ENCODE results near the gene CALML6.

The CALML6 gene

GRCh38 chr1:1892079-1892762 is 22.8 kb upstream of the CALML6 start:
- no peak for DNase-seq

- DNase-seq: no peak
Observed at GRCh38 chr1:1892763-1893120, 22.3 kb upstream of the CALML6 start.

- no peak for DNase-seq
Observed at GRCh38 chr1:1893291-1893985, 21.6 kb upstream of the CALML6 start.

GRCh38 chr1:1893997-1894353 is 21.1 kb upstream of the CALML6 start:
- no peak for DNase-seq

- DNase-seq: no peak
Observed at GRCh38 chr1:1894354-1895059, 20.6 kb upstream of the CALML6 start.

GRCh38 chr1:1895060-1895418 is 20.0 kb upstream of the CALML6 start:
- no peak for DNase-seq

- no peak for DNase-seq
Observed at GRCh38 chr1:1895456-1896336, 19.4 kb upstream of the CALML6 start.

GRCh38 chr1:1898246-1898933 is 16.7 kb upstream of the CALML6 start:
- no peak for DNase-seq

GRCh38 chr1:1899266-1899966 is 15.6 kb upstream of the CALML6 start:
- no peak for DNase-seq

GRCh38 chr1:1899967-1900327 is 15.1 kb upstream of the CALML6 start:
- no peak for DNase-seq

- no peak for DNase-seq
Observed at GRCh38 chr1:1900883-1901640, 14.0 kb upstream of the CALML6 start.

- no peak for DNase-seq
Observed at GRCh38 chr1:1901641-1902294, 13.3 kb upstream of the CALML6 start.

GRCh38 chr1:1903224-1903623 is 11.8 kb upstream of the CALML6 start:
- DNase-seq: no peak

- peak; percentile 57 to 72 for DNase-seq
Observed at GRCh38 chr1:1906185-1907097, 8.6 kb upstream of the CALML6 start.

- no peak for DNase-seq
Observed at GRCh38 chr1:1907098-1907736, 7.8 kb upstream of the CALML6 start.

- DNase-seq: peak in 1 of 2 donors; percentile 37
Observed at GRCh38 chr1:1908506-1908791, 6.6 kb upstream of the CALML6 start.

GRCh38 chr1:1910033-1910465 is 5.0 kb upstream of the CALML6 start:
- DNase-seq: no peak

- DNase-seq: no peak
Observed at GRCh38 chr1:1910651-1911331, 4.3 kb upstream of the CALML6 start.
